HL-60 (cell line): ENCODE results near the gene RPL5.

ENCODE experiments used
- DNase-seq, 2 experiments: peaks; one replicate each; pipeline ENCODE4 v3.0.0-alpha.2; 2010 to 2020; ENCODE audit warnings: low read depth in 1 of 2, low spot score in 1 of 2
- H3K27ac ChIP-seq: fragments of 250-450 bp; sonication (Bioruptor Pico); replicated peaks from 2 replicates; pipeline ENCODE4 v1.5.1; 2020; ENCODE audit warnings: mild to moderate bottlenecking, moderate library complexity
- H3K27me3 ChIP-seq: fragments of 250-450 bp; sonication (Bioruptor Pico); 2 replicates; pipeline ENCODE4 v1.5.1; 2021; ENCODE audit warnings: mild to moderate bottlenecking, moderate library complexity; ENCODE audit not compliant: insufficient read depth, poor library complexity, severe bottlenecking
- H3K4me3 ChIP-seq: replicated peaks from 2 replicates; pipeline ENCODE4 v1.5.1; 2011; ENCODE audit warnings: mild to moderate bottlenecking, control low read depth, low read length; ENCODE audit not compliant: insufficient read depth
- GABPA ChIP-seq: IDR thresholded peaks from 2 replicates; pipeline ENCODE4 v1.6.1; 2012; ENCODE audit warnings: low read depth
- POLR2AphosphoS5 ChIP-seq: IDR thresholded peaks from 2 replicates; pipeline ENCODE4 v1.6.1; 2012; ENCODE audit warnings: low read depth
- SPI1 ChIP-seq: IDR thresholded peaks from 2 replicates; pipeline ENCODE4 v1.6.1; 2012; ENCODE audit warnings: low read depth, mild to moderate bottlenecking, borderline replicate concordance
- TF ChIP-seq, protein P1 (sequence below): IDR thresholded peaks from one replicate; pipeline ENCODE4 v1.5.1; 2011; ENCODE audit warnings: low read length, control low read depth, inconsistent platforms; ENCODE audit not compliant: insufficient read depth
- TF ChIP-seq, protein P2 (sequence below): IDR thresholded peaks from 2 replicates; pipeline ENCODE4 v1.6.1; 2012; ENCODE audit warnings: low read depth; ENCODE audit not compliant: insufficient replicate concordance

The RPL5 gene

DNA sequence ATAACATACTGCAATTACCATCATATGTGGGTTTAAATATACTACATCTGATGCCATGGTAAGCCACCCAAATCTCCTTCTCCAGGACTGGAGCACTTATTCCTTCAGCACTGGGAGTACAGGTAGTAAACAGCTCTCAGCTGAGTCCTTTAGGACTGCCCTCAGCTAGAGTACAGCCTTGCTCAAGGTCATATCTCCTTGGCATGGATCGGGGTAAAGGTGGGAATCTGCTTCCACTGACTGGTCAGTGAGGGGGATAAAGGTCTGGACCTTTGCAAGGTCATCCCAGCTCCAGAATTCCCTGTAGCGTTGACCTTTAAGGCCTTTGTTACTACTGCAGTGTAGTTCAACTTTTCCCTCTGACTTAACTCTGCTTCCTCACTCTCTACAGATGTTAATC is 38.8 kb downstream of the RPL5 start:
- Histone ChIP-seq H3K27me3 (no peaks in the 10 kb centered on the region), H3K4me3 (no peak overlapping the region), H3K27ac (no peak overlapping the region)
- DNase-seq, result no peak
- no peak for TF ChIP-seq GABPA
- no peak for TF ChIP-seq POLR2AphosphoS5
- TF ChIP-seq, protein P1, sequence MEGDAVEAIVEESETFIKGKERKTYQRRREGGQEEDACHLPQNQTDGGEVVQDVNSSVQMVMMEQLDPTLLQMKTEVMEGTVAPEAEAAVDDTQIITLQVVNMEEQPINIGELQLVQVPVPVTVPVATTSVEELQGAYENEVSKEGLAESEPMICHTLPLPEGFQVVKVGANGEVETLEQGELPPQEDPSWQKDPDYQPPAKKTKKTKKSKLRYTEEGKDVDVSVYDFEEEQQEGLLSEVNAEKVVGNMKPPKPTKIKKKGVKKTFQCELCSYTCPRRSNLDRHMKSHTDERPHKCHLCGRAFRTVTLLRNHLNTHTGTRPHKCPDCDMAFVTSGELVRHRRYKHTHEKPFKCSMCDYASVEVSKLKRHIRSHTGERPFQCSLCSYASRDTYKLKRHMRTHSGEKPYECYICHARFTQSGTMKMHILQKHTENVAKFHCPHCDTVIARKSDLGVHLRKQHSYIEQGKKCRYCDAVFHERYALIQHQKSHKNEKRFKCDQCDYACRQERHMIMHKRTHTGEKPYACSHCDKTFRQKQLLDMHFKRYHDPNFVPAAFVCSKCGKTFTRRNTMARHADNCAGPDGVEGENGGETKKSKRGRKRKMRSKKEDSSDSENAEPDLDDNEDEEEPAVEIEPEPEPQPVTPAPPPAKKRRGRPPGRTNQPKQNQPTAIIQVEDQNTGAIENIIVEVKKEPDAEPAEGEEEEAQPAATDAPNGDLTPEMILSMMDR, result no peak
- no peak for TF ChIP-seq SPI1
- TF ChIP-seq, protein P2, sequence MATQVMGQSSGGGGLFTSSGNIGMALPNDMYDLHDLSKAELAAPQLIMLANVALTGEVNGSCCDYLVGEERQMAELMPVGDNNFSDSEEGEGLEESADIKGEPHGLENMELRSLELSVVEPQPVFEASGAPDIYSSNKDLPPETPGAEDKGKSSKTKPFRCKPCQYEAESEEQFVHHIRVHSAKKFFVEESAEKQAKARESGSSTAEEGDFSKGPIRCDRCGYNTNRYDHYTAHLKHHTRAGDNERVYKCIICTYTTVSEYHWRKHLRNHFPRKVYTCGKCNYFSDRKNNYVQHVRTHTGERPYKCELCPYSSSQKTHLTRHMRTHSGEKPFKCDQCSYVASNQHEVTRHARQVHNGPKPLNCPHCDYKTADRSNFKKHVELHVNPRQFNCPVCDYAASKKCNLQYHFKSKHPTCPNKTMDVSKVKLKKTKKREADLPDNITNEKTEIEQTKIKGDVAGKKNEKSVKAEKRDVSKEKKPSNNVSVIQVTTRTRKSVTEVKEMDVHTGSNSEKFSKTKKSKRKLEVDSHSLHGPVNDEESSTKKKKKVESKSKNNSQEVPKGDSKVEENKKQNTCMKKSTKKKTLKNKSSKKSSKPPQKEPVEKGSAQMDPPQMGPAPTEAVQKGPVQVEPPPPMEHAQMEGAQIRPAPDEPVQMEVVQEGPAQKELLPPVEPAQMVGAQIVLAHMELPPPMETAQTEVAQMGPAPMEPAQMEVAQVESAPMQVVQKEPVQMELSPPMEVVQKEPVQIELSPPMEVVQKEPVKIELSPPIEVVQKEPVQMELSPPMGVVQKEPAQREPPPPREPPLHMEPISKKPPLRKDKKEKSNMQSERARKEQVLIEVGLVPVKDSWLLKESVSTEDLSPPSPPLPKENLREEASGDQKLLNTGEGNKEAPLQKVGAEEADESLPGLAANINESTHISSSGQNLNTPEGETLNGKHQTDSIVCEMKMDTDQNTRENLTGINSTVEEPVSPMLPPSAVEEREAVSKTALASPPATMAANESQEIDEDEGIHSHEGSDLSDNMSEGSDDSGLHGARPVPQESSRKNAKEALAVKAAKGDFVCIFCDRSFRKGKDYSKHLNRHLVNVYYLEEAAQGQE, result no peak

DNA sequence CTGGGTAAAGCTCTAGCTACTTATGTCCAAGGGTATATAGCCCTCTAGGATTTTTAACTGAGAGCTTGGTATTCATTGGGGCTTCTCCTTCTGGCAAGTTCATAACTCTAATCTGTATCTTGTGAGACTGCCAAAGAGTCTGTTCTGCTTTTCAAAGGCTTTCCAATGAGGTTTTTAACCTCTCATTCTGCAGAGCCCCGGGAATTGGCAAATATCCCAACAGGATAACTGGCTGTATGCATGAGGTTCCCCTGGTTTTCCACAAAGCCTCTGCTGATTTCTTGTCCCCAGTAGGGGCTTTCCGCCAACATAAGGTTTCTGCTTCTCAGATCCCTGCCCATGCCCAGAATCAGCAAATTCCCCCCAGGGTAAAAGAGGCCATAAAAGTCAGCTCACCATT is 40.9 kb downstream of the RPL5 start:
- Histone ChIP-seq H3K4me3 (no peak overlapping the region), H3K27ac (no peak overlapping the region), H3K27me3 (no peaks in the 10 kb centered on the region)
- TF ChIP-seq, protein P1, result no peak
- TF ChIP-seq GABPA, result no peak
- TF ChIP-seq SPI1, result no peak
- TF ChIP-seq POLR2AphosphoS5, result no peak
- TF ChIP-seq, protein P2, result no peak
- no peak for DNase-seq

DNA sequence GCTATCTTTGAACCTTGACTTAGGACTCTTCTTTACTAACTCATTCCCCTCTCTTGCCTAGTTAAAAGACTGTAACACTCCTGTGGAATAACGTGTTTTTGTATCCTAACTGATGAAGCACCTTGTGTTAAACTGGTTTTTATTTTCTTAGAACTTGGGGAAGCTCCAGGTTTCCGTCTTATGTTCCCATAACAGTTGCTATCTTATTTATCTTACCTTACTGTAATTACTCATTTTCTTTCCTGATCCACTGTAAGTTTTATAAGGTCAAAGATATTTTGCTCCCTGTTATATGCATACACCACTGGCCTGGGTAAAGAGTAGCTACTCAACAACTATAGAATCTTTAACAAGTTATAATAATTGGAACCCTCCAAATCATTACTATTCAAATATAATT is 43.1 kb downstream of the RPL5 start:
- TF ChIP-seq, protein P1, result no peak
- TF ChIP-seq GABPA (no peak), SPI1 (no peak)
- Histone ChIP-seq H3K27me3 (no peaks in the 10 kb centered on the region), H3K4me3 (no peak overlapping the region), H3K27ac (no peak overlapping the region)
- no peak for DNase-seq

DNA sequence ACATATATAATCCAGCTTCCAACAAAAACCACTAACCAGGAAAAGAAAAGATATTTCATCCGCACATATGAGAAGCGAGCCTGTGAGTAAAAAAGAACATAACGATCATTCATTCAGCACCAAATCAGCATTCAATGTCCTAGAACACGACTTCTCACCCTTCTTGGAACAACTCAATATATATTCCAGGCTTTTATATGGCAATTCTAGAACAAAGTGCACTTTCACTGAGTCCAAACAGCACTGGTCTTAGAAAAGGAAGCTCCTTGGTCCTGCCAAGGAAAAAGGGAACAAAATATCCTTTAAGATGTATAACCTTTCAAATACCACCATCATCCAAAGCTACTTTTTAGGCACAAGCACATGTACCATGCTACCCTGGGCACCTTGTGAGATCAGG is 44.5 kb downstream of the RPL5 start:
- TF ChIP-seq, protein P2, result no peak
- TF ChIP-seq, protein P1, result no peak
- no peak for TF ChIP-seq SPI1
- TF ChIP-seq GABPA, result no peak
- TF ChIP-seq POLR2AphosphoS5, result no peak
- no peaks in the 10 kb centered on the region for H3K27me3 ChIP-seq
- no peak for DNase-seq
- H3K4me3 ChIP-seq, result no peak overlapping the region
- no peak overlapping the region for H3K27ac ChIP-seq
